Testis (tissue), 2 donors: Measurements from ENCODE around the gene GRIK2.

Source experiments
- POLR2A ChIP-seq: fragments of 450-650 bp; IDR thresholded peaks from one replicate; pipeline ENCODE4 v1.6.1; 2017; ENCODE audit warnings: antibody characterized with exemption, mild to moderate bottlenecking, moderate library complexity
- TF ChIP-seq, protein P1 (sequence below), 3 experiments: fragments of 450-650 bp in 2 of 3; fragments of 200-600 bp in 1 of 3; sonication (generic) in 1 of 3; IDR thresholded peaks; one replicate each; pipeline ENCODE4 v1.5.1; 2016 to 2019; ENCODE audit warnings: antibody characterized with exemption in 3 of 3, mild to moderate bottlenecking in 2 of 3, moderate library complexity in 1 of 3

DNA sequence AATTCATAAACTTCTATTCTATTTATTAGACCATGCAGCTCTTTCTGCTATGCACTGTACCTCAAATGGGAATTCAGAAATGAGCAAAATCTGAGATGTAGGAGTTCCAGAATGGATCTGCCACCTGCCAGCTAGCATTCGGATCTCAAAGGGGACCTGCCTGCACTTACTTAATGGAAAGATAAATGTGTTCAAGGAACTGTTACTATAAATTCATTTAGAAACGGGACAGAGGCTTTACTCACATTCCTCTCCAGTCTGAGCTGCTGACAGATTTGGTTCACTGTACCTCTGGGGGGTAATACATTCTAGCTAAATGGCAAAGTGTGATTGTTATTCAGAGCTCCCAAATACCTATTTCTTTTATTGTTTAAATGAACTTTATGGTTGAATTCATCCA, 384.1 kb downstream of the GRIK2 start:
- TF ChIP-seq, protein P1, sequence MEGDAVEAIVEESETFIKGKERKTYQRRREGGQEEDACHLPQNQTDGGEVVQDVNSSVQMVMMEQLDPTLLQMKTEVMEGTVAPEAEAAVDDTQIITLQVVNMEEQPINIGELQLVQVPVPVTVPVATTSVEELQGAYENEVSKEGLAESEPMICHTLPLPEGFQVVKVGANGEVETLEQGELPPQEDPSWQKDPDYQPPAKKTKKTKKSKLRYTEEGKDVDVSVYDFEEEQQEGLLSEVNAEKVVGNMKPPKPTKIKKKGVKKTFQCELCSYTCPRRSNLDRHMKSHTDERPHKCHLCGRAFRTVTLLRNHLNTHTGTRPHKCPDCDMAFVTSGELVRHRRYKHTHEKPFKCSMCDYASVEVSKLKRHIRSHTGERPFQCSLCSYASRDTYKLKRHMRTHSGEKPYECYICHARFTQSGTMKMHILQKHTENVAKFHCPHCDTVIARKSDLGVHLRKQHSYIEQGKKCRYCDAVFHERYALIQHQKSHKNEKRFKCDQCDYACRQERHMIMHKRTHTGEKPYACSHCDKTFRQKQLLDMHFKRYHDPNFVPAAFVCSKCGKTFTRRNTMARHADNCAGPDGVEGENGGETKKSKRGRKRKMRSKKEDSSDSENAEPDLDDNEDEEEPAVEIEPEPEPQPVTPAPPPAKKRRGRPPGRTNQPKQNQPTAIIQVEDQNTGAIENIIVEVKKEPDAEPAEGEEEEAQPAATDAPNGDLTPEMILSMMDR (IDR thresholded peaks at IDR 0.05): no peak
- TF ChIP-seq POLR2A: no peak
